Fibroblast of peridontal ligament (primary cell): ENCODE data around the gene PRR19.

Source experiments
- DNase-seq: peaks from one replicate; pipeline ENCODE4 v3.0.0-alpha.2; 2010; ENCODE audit errors: extremely low read depth

The PRR19 gene

DNA sequence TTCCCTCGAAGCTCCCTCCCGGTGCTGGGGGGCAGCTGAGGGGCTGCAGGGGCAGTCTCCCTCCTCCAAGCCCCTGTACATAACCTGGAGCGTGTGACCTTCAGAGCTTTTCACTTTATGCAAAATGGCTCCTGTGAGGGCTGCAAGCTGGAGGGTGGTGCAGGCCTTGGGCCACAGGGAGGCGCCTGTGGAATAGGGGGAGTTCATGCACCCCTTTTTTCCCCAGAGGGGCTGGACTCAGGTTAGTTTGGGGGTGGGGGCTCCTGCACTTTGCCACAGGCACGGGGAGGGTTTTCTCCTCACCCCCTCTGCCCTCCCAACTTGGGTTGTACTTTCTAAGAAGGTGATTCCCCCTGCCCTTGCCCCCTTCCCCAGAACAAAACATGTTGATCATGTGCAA lies 6.6 kb upstream of the PRR19 start:
- DNase-seq = no peak

DNA sequence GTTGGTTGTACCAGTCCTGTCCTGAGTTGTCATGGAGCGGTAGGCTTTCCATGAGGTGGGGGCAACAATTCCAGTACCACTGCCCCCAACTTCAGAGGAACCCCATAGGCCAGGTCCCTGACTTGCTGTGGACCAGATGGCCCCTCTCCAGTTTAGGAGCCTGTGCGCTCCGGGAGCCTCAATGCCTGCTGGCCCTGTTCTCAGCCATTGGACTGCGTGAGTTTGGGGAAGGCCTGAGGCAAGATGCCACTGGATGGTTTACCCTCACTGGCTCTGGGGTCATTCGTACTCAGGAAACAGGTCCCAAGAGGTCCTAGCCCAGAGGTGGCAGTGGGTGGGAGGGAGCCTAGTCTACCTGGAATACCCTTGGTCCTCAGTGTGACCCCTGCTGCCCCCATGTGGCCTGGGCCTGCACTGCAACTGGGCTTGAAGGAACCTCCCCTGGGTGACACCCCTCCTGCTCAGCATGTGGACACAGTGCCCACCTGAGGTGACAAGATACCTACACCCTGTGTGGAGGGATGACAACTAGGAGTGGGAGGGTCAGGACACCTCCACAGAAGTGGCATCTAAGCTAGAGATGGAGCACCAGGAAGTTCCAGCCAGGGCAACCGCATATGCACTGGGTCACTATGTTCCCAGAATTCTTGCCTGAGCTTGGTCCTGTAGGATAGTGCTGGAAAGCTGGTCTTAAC lies 6.0 kb upstream of the PRR19 start:
- peak; percentile 44 for DNase-seq

DNA sequence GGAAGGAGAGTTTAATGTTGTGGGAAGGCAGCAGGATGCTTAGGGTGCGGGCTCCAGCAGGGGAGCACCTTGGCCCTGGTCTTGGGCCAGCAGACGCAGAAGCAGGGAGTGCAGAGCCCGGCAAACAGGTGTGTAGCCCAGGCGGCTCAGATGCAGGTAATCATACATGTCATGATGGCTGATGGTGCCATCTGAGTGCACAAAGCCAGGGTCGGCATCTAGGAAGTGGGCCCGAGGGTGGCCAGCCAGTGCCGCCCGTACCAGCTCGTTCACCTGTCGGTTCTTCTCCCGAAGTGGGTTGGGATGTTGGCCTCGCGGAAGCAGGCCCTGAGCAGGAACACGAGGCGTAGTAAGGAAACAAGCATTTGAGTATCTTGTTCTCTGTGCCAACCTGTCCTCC lies 4.9 kb upstream of the PRR19 start:
- DNase-seq = no peak

DNA sequence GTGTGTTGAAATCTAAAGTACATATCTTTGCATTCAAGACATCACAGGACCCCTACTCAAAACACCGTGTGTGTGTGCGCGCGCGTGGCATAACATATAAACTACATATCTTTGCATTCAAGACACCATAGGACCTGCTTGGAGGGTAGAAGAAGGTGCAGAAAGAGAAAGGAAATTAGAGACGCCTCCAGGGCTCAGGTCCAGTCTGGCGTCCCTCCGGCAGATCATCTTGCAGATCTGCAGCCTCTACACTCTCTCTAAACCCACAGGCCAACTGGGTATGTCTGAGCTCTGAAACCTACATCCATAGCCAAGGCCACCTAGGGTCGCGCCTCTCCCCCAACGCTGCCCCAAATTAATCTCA lies 1.2 kb downstream of the PRR19 start:
- no peak for DNase-seq

DNA sequence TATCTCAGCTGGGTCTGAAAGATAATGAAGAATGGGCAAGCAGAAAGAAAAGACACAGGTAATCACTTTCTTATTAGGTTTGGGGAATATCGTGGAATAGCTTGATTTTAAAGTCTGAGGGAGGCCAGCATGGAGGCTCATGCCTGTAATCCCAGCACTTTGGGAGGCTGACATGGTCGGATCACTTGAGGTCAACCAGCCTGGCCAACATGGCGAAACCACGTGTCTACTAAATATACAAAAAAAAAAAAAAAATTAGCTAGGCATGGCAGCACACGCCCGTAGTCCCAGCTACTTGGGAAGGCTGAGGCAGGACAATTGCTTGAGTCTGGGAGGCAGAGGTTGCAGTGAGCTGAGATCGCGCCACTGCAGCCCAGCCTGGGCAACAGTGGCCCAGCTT lies 1.9 kb downstream of the PRR19 start:
- no peak for DNase-seq

DNA sequence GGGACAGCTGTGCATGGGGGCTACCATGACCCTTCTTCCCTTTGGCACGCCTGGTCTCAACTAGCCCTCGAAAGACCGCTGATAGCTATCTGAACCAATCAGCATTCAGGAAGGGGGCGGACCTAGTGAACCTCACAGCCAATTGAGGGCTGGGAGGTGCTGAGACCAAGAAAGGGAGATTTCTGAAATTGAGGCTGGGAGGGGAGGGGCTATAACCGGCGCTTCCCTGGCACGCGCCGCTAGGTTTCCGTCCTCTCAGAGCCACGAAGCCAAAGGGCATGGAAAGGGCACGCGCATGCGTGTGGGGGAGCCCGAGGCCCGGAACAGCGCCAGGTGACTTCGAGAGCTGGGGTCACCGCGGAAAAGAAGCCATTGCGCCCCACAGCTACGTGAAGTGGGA lies 4.7 kb downstream of the PRR19 start:
- DNase-seq = no peak

DNA sequence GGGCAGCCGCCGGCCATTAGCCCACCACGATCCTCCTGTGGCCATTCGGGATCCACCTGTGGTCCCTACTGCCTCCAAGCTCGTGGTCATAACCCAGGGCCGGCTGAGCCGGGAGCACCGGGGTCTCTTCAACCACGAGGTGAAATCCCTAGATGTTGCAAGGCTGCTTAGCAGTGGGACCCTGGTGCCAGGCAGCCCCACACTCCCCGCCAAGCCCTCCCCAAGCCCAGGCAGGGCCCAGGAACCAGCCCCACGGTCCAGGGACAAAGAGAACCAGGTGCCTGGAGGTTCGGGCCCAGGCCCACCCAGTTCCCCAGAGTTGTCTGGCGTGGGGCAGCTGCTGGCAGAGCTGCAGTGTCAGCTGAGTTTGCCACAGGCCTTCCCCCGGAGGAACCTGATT lies 7.8 kb downstream of the PRR19 start:
- DNase-seq = no peak

DNA sequence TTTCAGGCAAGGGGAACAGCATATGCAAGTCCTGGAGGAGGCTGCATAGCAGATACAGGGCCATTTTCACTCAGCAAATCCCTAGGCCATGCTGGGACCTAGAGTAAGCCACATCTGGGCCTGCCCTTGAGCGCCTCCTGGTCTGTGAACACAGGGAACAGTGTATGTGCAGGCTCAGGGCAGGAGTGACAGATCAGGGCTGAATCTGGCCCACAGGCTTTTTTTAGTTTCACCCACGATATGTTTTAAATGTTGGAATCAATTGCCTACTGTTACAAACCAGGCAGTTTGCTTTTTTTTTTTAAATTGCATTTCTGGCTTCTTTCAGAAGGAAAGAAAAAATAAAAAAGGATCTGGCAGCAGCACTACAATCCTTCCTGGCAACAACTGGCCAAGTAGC lies 9.7 kb downstream of the PRR19 start:
- no peak for DNase-seq

DNA sequence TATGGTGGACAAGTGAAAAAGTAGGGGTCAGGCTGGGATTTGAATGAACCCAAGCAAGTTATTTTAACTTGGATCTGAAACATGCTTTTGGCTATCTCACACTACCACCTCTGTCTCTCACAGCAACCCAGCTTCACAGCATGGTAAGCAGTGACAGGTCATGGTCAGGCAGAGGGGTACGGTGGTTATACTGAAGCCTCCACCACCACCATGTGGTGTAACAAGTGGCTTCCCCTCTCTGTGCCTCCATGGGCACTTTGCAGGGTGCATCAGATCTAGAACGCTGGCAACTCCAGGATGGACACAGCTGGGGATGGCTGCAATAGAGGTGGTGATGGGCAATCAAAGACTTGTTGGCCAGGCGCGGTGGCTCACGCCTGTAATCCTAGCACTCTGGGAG lies 10.4 kb downstream of the PRR19 start:
- DNase-seq = no peak

DNA sequence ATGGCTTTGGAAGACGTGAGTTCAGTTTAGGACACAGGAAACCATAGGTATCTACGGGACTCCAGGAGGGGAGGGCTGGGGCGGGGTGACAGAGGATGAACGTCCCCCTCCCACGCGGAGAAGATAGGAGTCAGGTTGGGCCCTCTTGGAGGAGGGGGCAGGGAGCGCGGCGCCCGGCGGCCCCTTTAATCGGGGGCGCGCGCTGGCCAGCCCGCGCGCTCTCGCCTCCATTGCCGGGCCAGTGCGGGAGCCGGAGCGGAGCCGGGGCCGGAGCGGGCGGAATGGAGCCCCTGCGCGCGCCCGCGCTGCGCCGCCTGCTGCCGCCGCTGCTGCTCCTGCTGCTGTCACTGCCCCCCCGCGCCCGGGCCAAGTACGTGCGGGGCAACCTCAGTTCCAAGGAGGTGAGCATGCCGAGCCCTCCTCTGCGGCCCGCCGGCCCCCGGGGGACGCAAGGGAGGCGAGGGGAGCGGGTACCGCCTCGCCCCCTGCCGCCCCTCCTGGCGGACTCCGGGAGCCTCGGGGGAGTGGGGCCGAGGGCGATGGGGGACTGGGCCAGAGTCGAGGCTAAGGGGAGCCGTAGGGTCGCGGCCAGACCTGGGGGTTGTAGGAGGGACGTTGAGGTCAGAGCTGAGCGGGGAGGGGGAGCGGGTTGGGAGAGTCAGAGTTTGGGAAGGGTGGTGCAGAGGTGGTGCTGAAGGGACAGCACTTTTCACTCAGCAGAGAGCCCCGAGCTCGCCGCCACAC lies 11.3 kb downstream of the PRR19 start, which contains the start of gene TMEM145:
TMEM145 (plus strand) TSS at position 214 of the 744 bp plus-strand sequence; CDS start at position 282, 68 bp downstream.
- peak; percentile 31 for DNase-seq

DNA sequence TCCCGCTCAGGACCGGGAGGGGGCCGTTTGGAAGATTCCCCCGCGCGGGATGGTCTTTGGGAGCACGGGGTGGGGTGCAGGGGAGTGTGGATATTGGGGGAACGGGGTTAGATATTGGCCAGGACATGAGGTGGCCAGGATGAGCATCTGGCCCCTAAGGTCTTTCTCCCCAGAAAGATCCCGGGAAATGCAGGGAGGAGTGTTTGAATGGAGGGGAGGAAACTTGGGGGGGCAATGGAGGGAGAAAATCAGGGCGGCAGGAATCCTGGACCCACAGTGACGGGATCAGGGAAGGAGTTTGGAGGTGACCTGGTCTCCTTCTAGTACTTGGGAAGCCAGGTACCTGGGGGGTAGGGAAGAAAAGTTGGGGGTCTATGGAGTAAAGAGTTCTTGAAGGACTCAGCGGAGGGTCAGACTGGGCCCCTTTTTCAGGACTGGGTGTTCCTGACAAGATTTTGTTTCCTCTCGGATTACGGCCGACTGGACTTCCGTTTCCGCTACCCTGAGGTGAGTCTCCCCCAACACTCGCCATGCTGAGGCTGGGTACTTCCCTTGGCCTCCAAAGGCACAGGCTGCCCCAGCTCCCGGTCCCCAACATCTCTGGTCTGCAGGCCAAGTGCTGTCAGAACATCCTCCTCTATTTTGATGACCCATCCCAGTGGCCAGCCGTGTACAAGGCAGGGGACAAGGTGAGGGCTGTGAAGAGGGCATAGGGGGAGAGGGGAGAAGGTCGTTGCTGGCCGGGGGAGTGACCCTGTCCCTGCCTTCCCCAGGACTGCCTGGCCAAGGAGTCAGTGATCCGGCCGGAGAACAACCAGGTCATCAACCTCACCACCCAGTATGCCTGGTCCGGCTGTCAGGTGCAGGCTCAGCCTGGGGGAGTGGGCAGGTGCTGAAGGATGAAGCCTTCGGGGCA lies 12.2 kb downstream of the PRR19 start:
- DNase-seq = no peak

DNA sequence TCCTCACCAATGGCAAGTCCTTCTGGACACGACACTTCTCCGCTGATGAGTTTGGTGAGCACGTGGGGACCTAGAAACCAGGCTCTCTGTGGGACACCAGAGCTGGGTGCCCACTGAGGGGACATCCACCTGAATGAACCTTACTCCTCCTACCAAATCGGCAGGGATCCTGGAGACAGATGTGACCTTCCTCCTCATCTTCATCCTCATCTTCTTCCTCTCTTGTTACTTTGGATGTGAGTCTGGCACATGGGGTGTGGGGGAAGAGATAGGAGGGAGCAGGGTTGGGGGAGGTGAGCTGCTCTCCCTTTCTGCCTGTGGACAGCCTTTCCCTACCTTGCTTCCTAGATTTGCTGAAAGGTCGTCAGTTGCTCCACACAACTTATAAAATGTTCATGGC lies 13.1 kb downstream of the PRR19 start:
- DNase-seq = no peak

DNA sequence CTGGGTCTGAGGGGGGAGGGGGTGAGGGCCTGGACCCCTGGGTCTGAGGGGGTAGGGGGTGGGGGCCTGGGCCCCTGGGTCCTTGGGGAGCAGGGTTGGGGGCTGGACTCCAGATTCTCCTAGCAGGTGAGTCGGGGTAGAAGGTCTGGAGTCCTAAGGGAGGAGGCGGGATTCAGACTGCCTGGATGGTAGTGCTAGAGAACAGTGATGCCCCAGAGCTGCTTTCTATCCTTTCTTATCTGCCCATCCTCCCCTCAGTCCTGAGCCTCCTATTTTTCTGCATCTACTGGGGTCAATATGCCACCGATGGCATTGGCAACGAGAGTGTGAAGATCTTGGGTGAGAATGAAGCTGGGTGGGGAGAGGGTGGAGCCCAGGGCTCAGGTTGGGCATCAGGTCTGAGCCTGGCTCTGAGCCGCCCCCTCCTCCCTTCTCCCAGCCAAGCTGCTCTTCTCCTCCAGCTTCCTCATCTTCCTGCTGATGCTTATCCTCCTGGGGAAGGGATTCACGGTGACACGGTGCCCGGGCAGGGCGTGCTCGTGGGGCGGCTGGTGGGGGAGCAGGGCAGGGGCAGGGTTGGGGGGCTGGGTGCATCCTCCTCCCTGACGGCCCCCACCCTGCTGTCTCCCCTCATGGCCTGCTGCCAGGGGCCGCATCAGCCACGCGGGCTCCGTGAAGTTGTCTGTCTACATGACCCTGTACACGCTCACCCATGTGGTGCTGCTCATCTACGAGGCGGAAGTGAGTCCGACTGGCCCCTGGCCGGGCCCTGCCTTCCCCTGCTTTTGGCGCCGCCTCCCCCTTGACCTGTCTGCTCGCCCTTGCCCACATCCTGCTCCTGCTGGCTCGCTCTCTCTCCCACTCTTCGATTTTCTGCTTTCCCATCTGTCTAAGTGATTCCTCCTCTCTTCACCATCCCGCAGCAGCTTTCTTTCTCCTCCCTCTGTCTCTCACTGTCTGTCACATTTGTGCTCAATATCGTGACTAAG lies 14.6 kb downstream of the PRR19 start:
- no peak for DNase-seq

DNA sequence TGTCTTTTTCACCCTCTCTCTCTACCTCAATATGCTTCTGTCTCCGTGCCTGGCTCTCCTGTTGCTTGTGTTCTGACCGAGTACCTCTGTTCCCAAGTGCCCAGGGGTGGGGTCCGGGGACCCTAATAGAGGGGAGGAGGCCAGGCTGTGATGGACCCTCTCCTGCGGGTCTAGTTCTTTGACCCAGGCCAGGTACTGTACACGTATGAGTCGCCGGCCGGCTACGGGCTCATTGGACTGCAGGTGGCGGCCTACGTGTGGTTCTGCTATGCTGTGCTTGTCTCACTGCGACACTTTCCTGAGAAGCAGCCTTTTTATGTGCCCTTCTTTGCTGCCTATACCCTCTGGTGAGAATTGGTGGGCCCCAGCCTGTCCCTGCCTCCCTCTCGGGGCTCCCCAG lies 15.6 kb downstream of the PRR19 start:
- no peak for DNase-seq

DNA sequence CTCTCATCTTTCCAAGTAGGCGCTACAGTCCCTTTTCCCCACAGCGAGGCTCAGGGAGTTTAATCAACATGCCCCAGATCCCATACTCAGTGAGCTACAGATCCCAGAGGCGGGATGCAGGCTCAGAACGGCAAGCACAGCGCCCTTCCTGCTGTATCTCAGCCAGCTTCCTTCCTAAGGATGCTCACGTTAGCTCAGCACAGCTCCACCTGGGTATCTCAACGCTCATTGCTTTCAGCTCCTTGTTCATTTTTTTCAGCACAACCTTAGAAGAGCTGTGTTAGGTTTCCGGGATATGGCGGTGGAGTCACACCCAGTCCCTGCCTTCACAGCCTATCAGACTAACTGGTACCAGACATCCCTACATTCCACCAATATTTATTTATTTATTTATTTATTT lies 20.4 kb downstream of the PRR19 start:
- no peak for DNase-seq

DNA sequence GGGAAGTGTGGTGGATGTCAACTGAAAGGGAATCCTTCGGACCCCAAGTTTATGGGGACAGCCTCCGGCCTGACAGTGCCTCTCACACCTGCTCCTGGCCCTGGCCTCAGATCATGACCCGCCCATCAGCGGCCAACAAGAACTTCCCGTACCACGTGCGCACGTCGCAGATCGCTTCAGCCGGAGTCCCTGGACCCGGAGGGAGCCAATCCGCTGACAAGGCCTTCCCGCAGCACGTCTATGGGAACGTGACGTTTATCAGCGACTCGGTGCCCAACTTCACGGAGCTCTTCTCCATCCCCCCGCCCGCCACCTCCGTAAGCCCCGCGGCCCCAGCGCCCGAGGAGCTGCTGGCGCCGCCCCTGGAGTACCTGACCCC lies 21.5 kb downstream of the PRR19 start:
- DNase-seq = no peak

DNA sequence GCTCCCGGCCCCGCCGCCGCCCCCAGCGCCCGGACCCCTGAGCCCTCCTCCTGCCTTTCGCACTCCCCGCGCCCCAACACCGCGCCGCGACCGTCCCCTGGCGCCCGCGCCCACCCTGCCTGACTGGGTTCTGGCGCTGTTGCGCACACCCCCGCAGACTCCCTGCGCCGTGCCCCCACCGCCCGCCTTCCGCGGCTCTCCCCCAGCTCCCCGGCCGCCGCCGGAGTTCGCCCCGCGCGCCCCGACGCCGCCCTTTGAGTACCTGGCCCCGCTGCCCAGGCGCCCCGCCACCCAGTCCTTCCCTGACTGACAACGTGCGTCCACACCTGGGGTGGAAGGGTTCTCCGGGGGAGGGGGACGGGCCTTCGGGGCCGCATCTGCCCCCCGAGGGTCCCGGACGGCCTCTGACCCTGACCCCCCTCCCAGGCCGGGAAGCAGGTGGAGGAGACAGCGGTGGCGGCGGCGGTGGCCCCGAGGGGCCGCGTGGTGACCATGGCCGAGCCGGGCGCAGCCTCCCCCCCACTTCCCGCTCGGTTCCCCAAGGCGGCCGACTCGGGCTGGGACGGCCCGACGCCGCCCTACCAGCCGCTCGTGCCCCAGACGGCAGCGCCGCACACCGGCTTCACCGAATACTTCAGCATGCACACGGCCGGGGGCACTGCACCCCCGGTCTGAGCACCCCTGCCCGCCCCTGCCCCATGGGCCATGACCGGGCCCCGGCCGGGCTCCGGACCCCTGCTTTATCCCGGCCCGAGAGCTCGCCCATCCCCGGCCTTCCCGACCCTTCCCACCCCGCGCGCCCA lies 22.1 kb downstream of the PRR19 start:
- DNase-seq = no peak

DNA sequence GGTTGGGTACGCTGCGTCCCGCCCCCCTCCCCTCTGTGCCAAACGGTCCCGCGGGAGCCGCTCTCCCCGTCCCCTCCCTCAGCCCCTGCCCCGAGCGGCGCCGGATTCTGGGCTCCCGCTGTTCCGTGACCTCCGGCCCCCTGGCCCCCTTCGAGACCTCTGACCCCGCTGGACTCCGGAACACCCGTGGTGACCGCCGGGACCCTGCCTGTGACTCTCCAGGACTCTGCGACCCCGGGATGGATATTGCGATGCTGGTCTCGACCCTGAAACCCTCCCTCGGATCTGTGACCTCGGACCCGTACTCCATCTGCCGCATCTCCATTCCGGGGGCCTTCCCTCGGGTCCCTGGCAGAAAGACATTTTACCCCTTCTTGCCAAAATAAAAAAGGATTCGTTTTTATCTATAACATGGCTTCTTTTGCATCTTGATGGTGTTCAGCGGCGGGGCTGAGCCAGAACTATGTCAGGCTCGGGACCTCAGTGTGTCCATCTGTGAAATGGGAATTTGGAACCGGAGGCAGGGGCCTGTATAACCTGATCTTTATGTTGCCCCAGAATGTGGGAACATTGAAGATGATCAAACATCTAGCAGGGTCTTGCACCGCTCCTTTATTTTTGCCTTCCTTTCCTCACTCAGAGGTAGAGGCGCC lies 22.8 kb downstream of the PRR19 start:
- DNase-seq = no peak

DNA sequence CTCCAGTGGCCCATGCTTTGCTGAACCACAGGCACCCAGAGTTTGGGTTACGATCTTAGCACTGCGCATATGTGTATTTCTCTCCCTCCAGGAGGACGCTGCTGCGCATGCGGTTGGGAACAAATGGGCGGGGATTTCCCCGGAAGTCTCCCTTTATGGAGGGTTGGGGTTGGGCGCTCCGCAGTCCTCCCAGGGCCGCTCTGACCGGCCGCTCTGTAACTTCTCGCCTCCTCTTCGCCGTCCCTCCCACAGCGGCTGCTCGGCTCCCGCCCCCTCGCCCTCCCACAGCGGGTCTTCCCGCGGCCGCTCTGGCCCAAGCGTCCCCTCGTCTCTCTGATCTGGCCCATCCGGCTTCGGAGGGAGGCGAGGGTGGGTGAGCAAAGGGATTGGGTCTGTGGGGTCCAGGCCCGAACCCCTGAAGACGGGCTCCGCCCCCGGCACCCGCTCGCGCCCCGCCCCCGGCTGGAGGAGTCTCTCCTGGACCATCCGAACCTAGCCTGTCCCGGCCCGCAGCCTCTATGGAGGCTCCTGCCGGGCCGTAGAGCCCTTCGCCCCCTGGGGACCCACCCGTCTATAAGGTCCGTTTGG lies 23.5 kb downstream of the PRR19 start, which contains the start of gene MEGF8:
MEGF8 (plus strand) TSS at position 328 of the 588 bp plus-strand sequence. CDS start 609 bp downstream, outside the sequence.
- DNase-seq = peak; percentile 99
